Thyroid gland (tissue), 4 donors: Measurements from ENCODE around the gene MS4A3.

Experiments used
- CTCF ChIP-seq, 6 experiments: fragments of 200-600 bp in 3 of 6; fragments of 450-650 bp in 3 of 6; sonication (generic) in 3 of 6; IDR thresholded peaks; one replicate each; pipeline ENCODE4 v1.5.1; 2016 to 2019; ENCODE audit warnings: antibody characterized with exemption in 6 of 6, mild to moderate bottlenecking in 2 of 6, inconsistent platforms in 1 of 6, moderate library complexity in 1 of 6
- POLR2A ChIP-seq, 2 donors: fragments of 450-650 bp; IDR thresholded peaks; one replicate each; pipeline ENCODE4 v1.6.1; 2017; ENCODE audit warnings: antibody characterized with exemption in 2 of 2, mild to moderate bottlenecking in 2 of 2, moderate library complexity in 1 of 2

- TF ChIP-seq POLR2A (IDR thresholded peaks at IDR 0.05) (no peak), CTCF (IDR thresholded peaks at IDR 0.05) (no peak)
These were observed 21.5 kb downstream of the MS4A3 start for GRCh38 chr11:60077981-60078380.
